Activated CD4-positive, alpha-beta T cell treated with anti-CD3 and anti-CD28 coated beads, Interleukin-2, Interleukin-6, amounts not matched to agents 100 ng/mL and 50 ng/mL, durations not matched to agents 16 hours and 8 hours (primary cell): ENCODE results near the gene GOLT1B.

Experiments
- DNase-seq: peaks from one replicate; pipeline ENCODE4 v3.0.0-alpha.2; 2020

GOLT1B gene

DNA sequence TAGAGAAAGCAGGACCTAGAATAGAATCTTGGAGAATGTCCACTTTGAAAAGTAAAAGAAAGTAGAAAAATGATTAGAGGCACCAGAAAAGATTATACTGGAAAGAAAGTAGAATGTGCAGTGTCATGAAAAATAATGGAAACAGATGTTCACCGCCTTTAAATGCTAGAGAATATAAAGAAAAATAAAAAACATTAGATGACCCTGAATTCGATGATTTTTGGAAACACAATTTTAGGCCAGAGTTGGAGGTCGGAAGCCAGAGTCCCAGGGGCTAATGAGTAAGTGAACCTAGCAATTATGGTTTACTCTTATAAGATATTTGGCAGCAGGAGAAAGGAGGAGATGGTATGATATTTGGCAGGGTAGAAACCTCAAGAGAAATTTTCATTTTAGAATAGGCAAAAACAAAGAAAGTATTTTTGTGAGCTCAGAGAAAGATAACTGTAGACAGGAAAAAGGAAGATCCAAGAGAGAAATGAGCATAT is 65.4 kb downstream of the GOLT1B start:
- no peak for DNase-seq
